Ovary (tissue), 3 donors: Measurements from ENCODE around the gene OGG1.

ENCODE experiments used
- EP300 ChIP-seq: sonication (generic); formaldehyde crosslinking; IDR thresholded peaks from one replicate; pipeline ENCODE4 v1.6.1; 2017; ENCODE audit warnings: antibody characterized with exemption
- TF ChIP-seq, protein P1 (sequence below), 3 donors: fragments of 450-650 bp in 2 of 3; fragments of 200-600 bp in 1 of 3; IDR thresholded peaks; one replicate each; pipeline versions ENCODE4 v1.5.1 to v1.8.0; 2016 to 2022; ENCODE audit warnings: antibody characterized with exemption in 3 of 3, mild to moderate bottlenecking in 1 of 3
- donor health status: DM: no; HTN: no; CAD: no.

DNA sequence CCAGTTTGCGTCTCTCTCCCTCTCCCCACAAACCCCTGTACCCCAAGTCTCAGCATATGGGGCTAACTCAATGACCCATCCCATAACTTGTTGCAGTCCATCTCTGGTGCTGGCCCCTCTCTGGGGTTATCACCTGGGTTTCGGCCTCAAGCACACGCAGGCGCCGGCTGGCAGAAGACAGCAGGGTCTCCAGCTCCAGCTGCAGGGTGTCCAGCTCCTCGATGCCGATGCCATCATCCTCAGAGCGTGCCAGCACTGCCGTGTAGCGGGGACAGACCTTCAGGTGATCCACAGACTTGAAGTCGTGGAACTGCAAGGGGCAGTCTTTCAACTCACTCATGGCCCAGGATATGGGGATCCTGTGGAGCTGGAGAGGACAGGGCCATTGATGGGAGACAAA, 41.4 kb downstream of the OGG1 start:
- TF ChIP-seq, protein P1, sequence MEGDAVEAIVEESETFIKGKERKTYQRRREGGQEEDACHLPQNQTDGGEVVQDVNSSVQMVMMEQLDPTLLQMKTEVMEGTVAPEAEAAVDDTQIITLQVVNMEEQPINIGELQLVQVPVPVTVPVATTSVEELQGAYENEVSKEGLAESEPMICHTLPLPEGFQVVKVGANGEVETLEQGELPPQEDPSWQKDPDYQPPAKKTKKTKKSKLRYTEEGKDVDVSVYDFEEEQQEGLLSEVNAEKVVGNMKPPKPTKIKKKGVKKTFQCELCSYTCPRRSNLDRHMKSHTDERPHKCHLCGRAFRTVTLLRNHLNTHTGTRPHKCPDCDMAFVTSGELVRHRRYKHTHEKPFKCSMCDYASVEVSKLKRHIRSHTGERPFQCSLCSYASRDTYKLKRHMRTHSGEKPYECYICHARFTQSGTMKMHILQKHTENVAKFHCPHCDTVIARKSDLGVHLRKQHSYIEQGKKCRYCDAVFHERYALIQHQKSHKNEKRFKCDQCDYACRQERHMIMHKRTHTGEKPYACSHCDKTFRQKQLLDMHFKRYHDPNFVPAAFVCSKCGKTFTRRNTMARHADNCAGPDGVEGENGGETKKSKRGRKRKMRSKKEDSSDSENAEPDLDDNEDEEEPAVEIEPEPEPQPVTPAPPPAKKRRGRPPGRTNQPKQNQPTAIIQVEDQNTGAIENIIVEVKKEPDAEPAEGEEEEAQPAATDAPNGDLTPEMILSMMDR (IDR thresholded peaks at IDR 0.05), result no peak
- TF ChIP-seq EP300, result no peak
